HepG2 (cell line): ENCODE results near the gene KHK. TPM values are rescaled to one million over a fixed set of nuclear protein-coding genes. Genes with fewer than 3 reads are reported as not detected.

Experiments used
- DPF2 ChIP-seq: sonication (generic); formaldehyde crosslinking; IDR thresholded peaks from 2 replicates; pipeline ENCODE4 v1.4.0; 2020; ENCODE audit warnings: mild to moderate bottlenecking, low read depth, missing genetic modification reagents, borderline replicate concordance
- EHMT2 ChIP-seq: fragments of 200-600 bp; sonication (generic); IDR thresholded peaks from 2 replicates; pipeline ENCODE4 v1.7.0; 2017; ENCODE audit warnings: antibody characterized with exemption, low read depth, low read length, borderline replicate concordance
- IRX3 ChIP-seq: sonication (generic); formaldehyde crosslinking; IDR thresholded peaks from 2 replicates; pipeline ENCODE4 v1.8.1; 2023; ENCODE audit warnings: mild to moderate bottlenecking, low read depth, missing genetic modification reagents, borderline replicate concordance
- KLF9 ChIP-seq: IDR thresholded peaks from 2 replicates; pipeline ENCODE4 v1.6.1; 2016; ENCODE audit warnings: low read depth
- NR3C1 ChIP-seq: sonication (generic); formaldehyde crosslinking; IDR thresholded peaks from 2 replicates; pipeline ENCODE4 v1.4.0; 2020; ENCODE audit warnings: missing genetic modification reagents
- PHF5A ChIP-seq: IDR thresholded peaks from one replicate; pipeline ENCODE4 v1.6.1; 2018; ENCODE audit warnings: low read depth, missing genetic modification reagents; ENCODE audit not compliant: unreplicated experiment
- RNF2 ChIP-seq: fragments of 450-650 bp; conservative IDR thresholded peaks from 2 replicates; pipeline ENCODE4 v1.6.1; 2016; ENCODE audit warnings: low read depth
- SP1 ChIP-seq, 2 experiments: fragments of 450-650 bp in 1 of 2; sonication (generic) in 1 of 2; formaldehyde crosslinking in 1 of 2; IDR thresholded peaks; 2 replicates each; pipeline versions ENCODE4 v1.4.0 to v1.6.1; 2016 to 2020; ENCODE audit warnings: missing genetic modification reagents in 1 of 2
- SSRP1 ChIP-seq: IDR thresholded peaks from 2 replicates; pipeline ENCODE4 v1.6.1; 2016; ENCODE audit warnings: control low read depth
- TCF7 ChIP-seq: sonication (generic); IDR thresholded peaks from 2 replicates; pipeline ENCODE4 v1.6.1; 2016; ENCODE audit warnings: antibody characterized with exemption, low read depth
- ZBTB7B ChIP-seq: sonication (generic); formaldehyde crosslinking; IDR thresholded peaks from 2 replicates; pipeline ENCODE4 v1.4.0; 2020; ENCODE audit warnings: missing genetic modification reagents
- ZBTB8A ChIP-seq: sonication (generic); formaldehyde crosslinking; IDR thresholded peaks from 2 replicates; pipeline ENCODE4 v1.4.0; 2020; ENCODE audit warnings: mild to moderate bottlenecking, low read depth, missing genetic modification reagents, borderline replicate concordance
- ZFY ChIP-seq: sonication (generic); formaldehyde crosslinking; IDR thresholded peaks from 2 replicates; pipeline ENCODE4 v1.4.0; 2020; ENCODE audit warnings: missing genetic modification reagents
- ZNF530 ChIP-seq: sonication (generic); formaldehyde crosslinking; IDR thresholded peaks from 2 replicates; pipeline ENCODE4 v1.5.0; 2020; ENCODE audit warnings: low read depth, mild to moderate bottlenecking, missing genetic modification reagents
- ZNF615 ChIP-seq: sonication (generic); formaldehyde crosslinking; IDR thresholded peaks from 2 replicates; pipeline ENCODE4 v1.5.0; 2020; ENCODE audit warnings: mild to moderate bottlenecking, missing genetic modification reagents, borderline replicate concordance
- ZNF773 ChIP-seq: sonication (generic); formaldehyde crosslinking; IDR thresholded peaks from 2 replicates; pipeline ENCODE4 v1.4.0; 2020; ENCODE audit warnings: missing genetic modification reagents, borderline replicate concordance
- ZNF780A ChIP-seq: sonication (generic); formaldehyde crosslinking; IDR thresholded peaks from 2 replicates; pipeline ENCODE4 v1.8.0; 2022; ENCODE audit warnings: mild to moderate bottlenecking, missing genetic modification reagents, moderate library complexity
- ZNF788 ChIP-seq: sonication (generic); formaldehyde crosslinking; IDR thresholded peaks from 2 replicates; pipeline ENCODE4 v1.5.0; 2020; ENCODE audit warnings: mild to moderate bottlenecking, missing genetic modification reagents, borderline replicate concordance
- ZNF792 ChIP-seq: IDR thresholded peaks from 2 replicates; pipeline ENCODE4 v1.6.1; 2016
- ZNF839 ChIP-seq: sonication (generic); formaldehyde crosslinking; IDR thresholded peaks from 2 replicates; pipeline ENCODE4 v1.4.0; 2020; ENCODE audit warnings: missing genetic modification reagents, mild to moderate bottlenecking, borderline replicate concordance
- ZNF883 ChIP-seq: sonication (generic); formaldehyde crosslinking; IDR thresholded peaks from 2 replicates; pipeline ENCODE4 v1.5.1; 2020; ENCODE audit warnings: mild to moderate bottlenecking, missing genetic modification reagents; ENCODE audit errors: not compliant biosample characterization
- polyA plus RNA-seq, 8 experiments: library from polyadenylated mRNA; depleted of rRNA in 3 of 8; stranded (reverse) in 7 of 8; unstranded in 1 of 8; fragments of >200 nt; fragmentation: Illumina TruSeq in 4 of 8; extraction: Trizol in 4 of 8; gene quantifications; 2 replicates each; pipeline versions ENCODE4 v1.2.1 to v1.2.3, GENCODE V29; 2011 to 2016; ENCODE audit warnings: low read depth in 4 of 8, missing spikeins in 1 of 8, mixed read lengths in 1 of 8; ENCODE audit not compliant: insufficient read depth in 1 of 8
- total RNA-seq, 5 experiments: library from RNA; depleted of rRNA; stranded (reverse); fragments of >200 nt; fragmentation: Illumina TruSeq; extraction: Trizol; gene quantifications; 2 replicates each; pipeline ENCODE4 v1.2.3, GENCODE V29; 2016; ENCODE audit warnings: low read depth in 1 of 5
- TF ChIP-seq, protein P1 (sequence below): sonication (generic); formaldehyde crosslinking; IDR thresholded peaks from 2 replicates; pipeline ENCODE4 v1.5.0; 2020; ENCODE audit warnings: missing genetic modification reagents, mild to moderate bottlenecking, borderline replicate concordance
- TF ChIP-seq, protein P2 (sequence below): sonication (generic); formaldehyde crosslinking; IDR thresholded peaks from 2 replicates; pipeline ENCODE4 v1.8.0; 2022; ENCODE audit warnings: mild to moderate bottlenecking, missing genetic modification reagents, borderline replicate concordance
- TF ChIP-seq, protein P3 (sequence below): sonication (generic); formaldehyde crosslinking; conservative IDR thresholded peaks from 2 replicates; pipeline ENCODE4 v1.4.0; 2020; ENCODE audit warnings: mild to moderate bottlenecking, missing genetic modification reagents, moderate library complexity

The KHK gene
- total and polyA plus RNA-seq, 2 of the 13 experiments (the other 11 are each of a cell fraction or from before 2014, with no cell fraction given) = 40.9 to 99.2 TPM

DNA sequence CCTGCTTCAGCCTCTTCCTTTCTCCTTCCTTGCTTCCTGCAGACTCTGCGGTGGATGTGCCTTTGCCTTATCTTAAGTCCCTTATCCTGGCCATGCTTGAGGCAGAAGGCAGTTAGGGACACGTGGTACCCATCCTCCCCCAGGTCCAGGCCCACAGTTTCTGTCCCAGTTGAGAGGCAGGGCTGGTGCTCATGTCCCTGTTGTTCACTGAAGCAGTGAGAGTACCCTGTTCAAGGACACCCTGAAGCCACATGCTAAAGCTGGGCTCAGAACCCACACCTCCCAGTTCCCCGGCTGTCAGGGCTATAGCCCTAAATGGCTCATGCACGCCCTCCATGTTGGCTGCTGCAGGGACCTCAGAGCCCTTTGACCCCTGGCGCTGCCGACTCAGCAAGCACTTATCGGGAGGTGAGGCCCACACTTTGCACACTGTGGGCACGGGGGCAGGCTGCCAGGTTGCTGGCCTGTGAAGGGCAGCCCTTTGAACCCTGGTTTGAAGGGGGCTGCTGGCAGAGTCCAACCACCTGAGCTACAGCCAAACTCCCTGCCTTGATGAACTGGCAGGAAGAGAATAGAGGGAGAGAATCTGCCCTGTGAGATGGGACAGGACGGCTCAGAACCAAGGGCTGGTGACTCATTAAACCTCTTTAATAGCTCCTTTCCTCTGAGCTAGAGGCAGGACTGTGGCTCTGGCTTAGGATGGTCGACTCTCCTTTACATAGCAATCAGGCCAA, 6.3 kb downstream of the KHK start (continued):
- TF ChIP-seq ZNF780A (CRISPR knock-in tag) = no peak
- TF ChIP-seq SSRP1 (CRISPR knock-in tag) = peak; percentile 89; the same call in 1 of the 2 replicates
- no peak for TF ChIP-seq KLF9 (CRISPR knock-in tag)
- no peak for TF ChIP-seq PHF5A (CRISPR knock-in tag)
- TF ChIP-seq ZBTB8A (CRISPR knock-in tag) = no peak; the same call in 1 of the 2 replicates
- no peak for TF ChIP-seq ZNF530
- TF ChIP-seq DPF2 (CRISPR knock-in tag) = peak; percentile 51; the same call in 1 of the 2 replicates
- TF ChIP-seq SP1 (IDR thresholded peaks at IDR 0.05) = no peak
- no peak; the same call in 1 of the 2 replicates for TF ChIP-seq SP1 (CRISPR knock-in tag; IDR thresholded peaks at IDR 0.05)
- no peak for TF ChIP-seq EHMT2
- peak; percentile 49 for TF ChIP-seq ZNF883 (CRISPR knock-in tag)
- TF ChIP-seq, protein P1, sequence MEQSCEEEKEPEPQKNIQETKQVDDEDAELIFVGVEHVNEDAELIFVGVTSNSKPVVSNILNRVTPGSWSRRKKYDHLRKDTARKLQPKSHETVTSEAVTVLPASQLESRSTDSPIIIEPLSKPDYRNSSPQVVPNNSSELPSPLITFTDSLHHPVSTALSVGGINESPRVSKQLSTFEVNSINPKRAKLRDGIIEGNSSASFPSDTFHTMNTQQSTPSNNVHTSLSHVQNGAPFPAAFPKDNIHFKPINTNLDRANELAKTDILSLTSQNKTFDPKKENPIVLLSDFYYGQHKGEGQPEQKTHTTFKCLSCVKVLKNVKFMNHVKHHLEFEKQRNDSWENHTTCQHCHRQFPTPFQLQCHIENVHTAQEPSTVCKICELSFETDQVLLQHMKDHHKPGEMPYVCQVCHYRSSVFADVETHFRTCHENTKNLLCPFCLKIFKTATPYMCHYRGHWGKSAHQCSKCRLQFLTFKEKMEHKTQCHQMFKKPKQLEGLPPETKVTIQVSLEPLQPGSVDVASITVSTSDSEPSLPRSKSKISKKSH (CRISPR knock-in tag) = peak; percentile 69; the same call in 1 of the 2 replicates
- no peak for TF ChIP-seq ZNF773
- TF ChIP-seq, protein P2, sequence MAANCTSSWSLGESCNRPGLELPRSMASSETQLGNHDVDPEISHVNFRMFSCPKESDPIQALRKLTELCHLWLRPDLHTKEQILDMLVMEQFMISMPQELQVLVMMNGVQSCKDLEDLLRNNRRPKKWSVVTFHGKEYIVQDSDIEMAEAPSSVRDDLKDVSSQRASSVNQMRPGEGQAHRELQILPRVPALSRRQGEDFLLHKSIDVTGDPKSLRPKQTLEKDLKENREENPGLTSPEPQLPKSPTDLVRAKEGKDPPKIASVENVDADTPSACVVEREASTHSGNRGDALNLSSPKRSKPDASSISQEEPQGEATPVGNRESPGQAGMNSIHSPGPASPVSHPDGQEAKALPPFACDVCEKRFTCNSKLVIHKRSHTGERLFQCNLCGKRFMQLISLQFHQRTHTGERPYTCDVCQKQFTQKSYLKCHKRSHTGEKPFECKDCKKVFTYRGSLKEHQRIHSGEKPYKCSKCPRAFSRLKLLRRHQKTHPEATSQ = peak; percentile 87
- TF ChIP-seq ZNF788 = peak; percentile 87; the same call in 1 of the 2 replicates
- peak; percentile 33; the same call in 1 of the 2 replicates for TF ChIP-seq ZNF839
- TF ChIP-seq, protein P3, sequence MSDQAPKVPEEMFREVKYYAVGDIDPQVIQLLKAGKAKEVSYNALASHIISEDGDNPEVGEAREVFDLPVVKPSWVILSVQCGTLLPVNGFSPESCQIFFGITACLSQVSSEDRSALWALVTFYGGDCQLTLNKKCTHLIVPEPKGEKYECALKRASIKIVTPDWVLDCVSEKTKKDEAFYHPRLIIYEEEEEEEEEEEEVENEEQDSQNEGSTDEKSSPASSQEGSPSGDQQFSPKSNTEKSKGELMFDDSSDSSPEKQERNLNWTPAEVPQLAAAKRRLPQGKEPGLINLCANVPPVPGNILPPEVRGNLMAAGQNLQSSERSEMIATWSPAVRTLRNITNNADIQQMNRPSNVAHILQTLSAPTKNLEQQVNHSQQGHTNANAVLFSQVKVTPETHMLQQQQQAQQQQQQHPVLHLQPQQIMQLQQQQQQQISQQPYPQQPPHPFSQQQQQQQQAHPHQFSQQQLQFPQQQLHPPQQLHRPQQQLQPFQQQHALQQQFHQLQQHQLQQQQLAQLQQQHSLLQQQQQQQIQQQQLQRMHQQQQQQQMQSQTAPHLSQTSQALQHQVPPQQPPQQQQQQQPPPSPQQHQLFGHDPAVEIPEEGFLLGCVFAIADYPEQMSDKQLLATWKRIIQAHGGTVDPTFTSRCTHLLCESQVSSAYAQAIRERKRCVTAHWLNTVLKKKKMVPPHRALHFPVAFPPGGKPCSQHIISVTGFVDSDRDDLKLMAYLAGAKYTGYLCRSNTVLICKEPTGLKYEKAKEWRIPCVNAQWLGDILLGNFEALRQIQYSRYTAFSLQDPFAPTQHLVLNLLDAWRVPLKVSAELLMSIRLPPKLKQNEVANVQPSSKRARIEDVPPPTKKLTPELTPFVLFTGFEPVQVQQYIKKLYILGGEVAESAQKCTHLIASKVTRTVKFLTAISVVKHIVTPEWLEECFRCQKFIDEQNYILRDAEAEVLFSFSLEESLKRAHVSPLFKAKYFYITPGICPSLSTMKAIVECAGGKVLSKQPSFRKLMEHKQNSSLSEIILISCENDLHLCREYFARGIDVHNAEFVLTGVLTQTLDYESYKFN (CRISPR knock-in tag) = peak; percentile 99
- TF ChIP-seq RNF2 = 0 out of 2 replicates have a peak, but pooled peaks have one; percentile 34
- peak; percentile 78; the same call in 1 of the 2 replicates for TF ChIP-seq ZNF792 (CRISPR knock-in tag)
- TF ChIP-seq ZFY (CRISPR knock-in tag) = peak; percentile 76; the same call in 1 of the 2 replicates
- TF ChIP-seq IRX3 (CRISPR knock-in tag) = no peak
- peak; percentile 15; the same call in 1 of the 2 replicates for TF ChIP-seq TCF7
- TF ChIP-seq ZNF615 (CRISPR knock-in tag) = no peak
- TF ChIP-seq NR3C1 = no peak
- TF ChIP-seq ZBTB7B (CRISPR knock-in tag) = peak; percentile 99
